H9 (cell line): Measurements from ENCODE around the gene DEPDC1B. TPM values are rescaled to one million over a fixed set of nuclear protein-coding genes. Genes with fewer than 3 reads are reported as not detected.

ENCODE experiments used
- DNase-seq: peaks from one replicate; pipeline ENCODE4 v3.0.0-alpha.2; 2017
- H2AFZ ChIP-seq: one replicate; pipeline ENCODE4 v1.6.1; 2013; ENCODE audit warnings: mild to moderate bottlenecking, low read length, control low read depth, moderate library complexity
- H2AK5ac ChIP-seq: 2 replicates; pipeline ENCODE4 v1.6.1; 2013; ENCODE audit warnings: low read length, control low read depth, mixed read lengths; ENCODE audit not compliant: insufficient read length
- H2BK120ac ChIP-seq: one replicate; pipeline ENCODE4 v1.6.1; 2013; ENCODE audit warnings: low read depth, mild to moderate bottlenecking, low read length, control low read depth, inconsistent platforms; ENCODE audit not compliant: poor library complexity, severe bottlenecking
- H2BK12ac ChIP-seq: 2 replicates; pipeline ENCODE4 v1.6.1; 2013; ENCODE audit warnings: low read length, control low read depth, mixed read lengths, low read depth; ENCODE audit not compliant: insufficient read length
- H2BK15ac ChIP-seq: 2 replicates; pipeline ENCODE4 v1.6.1; 2013; ENCODE audit warnings: low read depth, low read length, control low read depth
- H2BK20ac ChIP-seq: one replicate; pipeline ENCODE4 v1.6.1; 2013; ENCODE audit warnings: low read depth, mild to moderate bottlenecking, low read length, control low read depth, inconsistent platforms; ENCODE audit not compliant: poor library complexity, severe bottlenecking
- H2BK5ac ChIP-seq: 2 replicates; pipeline ENCODE4 v1.6.1; 2013; ENCODE audit warnings: low read length, control low read depth, mixed read lengths; ENCODE audit not compliant: insufficient read length
- H3K14ac ChIP-seq: 2 replicates; pipeline ENCODE4 v1.6.1; 2013; ENCODE audit warnings: low read length, control low read depth; ENCODE audit not compliant: insufficient read depth
- H3K18ac ChIP-seq: 2 replicates; pipeline ENCODE4 v1.6.1; 2013; ENCODE audit warnings: low read depth, mild to moderate bottlenecking, mixed read lengths, low read length, control low read depth; ENCODE audit not compliant: insufficient read length
- H3K23ac ChIP-seq: 2 replicates; pipeline ENCODE4 v1.6.1; 2013; ENCODE audit warnings: low read length, control low read depth, mixed read lengths, low read depth; ENCODE audit not compliant: insufficient read length
- H3K23me2 ChIP-seq: 2 replicates; pipeline ENCODE4 v1.6.1; 2013; ENCODE audit warnings: low read depth, mild to moderate bottlenecking, mixed read lengths, low read length, control low read depth; ENCODE audit not compliant: insufficient read length, poor library complexity, severe bottlenecking
- H3K27ac ChIP-seq: 2 replicates; pipeline ENCODE4 v1.5.1; 2013; ENCODE audit warnings: low read length, control low read depth, mixed read lengths, low read depth; ENCODE audit not compliant: insufficient read length
- H3K27me3 ChIP-seq: 2 replicates; pipeline ENCODE4 v1.6.1; 2013; ENCODE audit warnings: low read length, control low read depth, inconsistent platforms; ENCODE audit not compliant: insufficient read depth
- H3K4ac ChIP-seq: 2 replicates; pipeline ENCODE4 v1.6.1; 2013; ENCODE audit warnings: low read depth, mild to moderate bottlenecking, control low read depth, inconsistent platforms, low read length, moderate library complexity
- H3K4me1 ChIP-seq: 2 replicates; pipeline ENCODE4 v1.6.1; 2013; ENCODE audit warnings: low read length, control low read depth, inconsistent platforms; ENCODE audit not compliant: insufficient read depth
- H3K4me2 ChIP-seq: 2 replicates; pipeline ENCODE4 v1.6.1; 2013; ENCODE audit warnings: low read length, control low read depth, mixed read lengths; ENCODE audit not compliant: insufficient read length, insufficient read depth
- H3K56ac ChIP-seq: 2 replicates; pipeline ENCODE4 v1.6.1; 2013; ENCODE audit warnings: low read depth, mild to moderate bottlenecking, mixed read lengths, low read length, control low read depth; ENCODE audit not compliant: insufficient read length
- H3K79me1 ChIP-seq: 2 replicates; pipeline ENCODE4 v1.6.1; 2013; ENCODE audit warnings: low read depth, mild to moderate bottlenecking, moderate library complexity, low read length, control low read depth, inconsistent platforms; ENCODE audit not compliant: insufficient read depth, poor library complexity, severe bottlenecking
- H3K79me2 ChIP-seq: 2 replicates; pipeline ENCODE4 v1.6.1; 2013; ENCODE audit warnings: low read length, control low read depth, inconsistent platforms; ENCODE audit not compliant: insufficient read depth
- H3K9ac ChIP-seq: 2 replicates; pipeline ENCODE4 v1.6.1; 2013; ENCODE audit warnings: low read length, control low read depth, mixed read lengths; ENCODE audit not compliant: insufficient read length; ENCODE audit errors: extremely low read depth
- H3K9me3 ChIP-seq: one replicate; pipeline ENCODE4 v1.6.1; 2013; ENCODE audit warnings: low read depth, low read length, inconsistent platforms; ENCODE audit not compliant: control insufficient read depth
- H3T11ph ChIP-seq: one replicate; pipeline ENCODE4 v1.6.1; 2013; ENCODE audit warnings: mild to moderate bottlenecking, low read length, control low read depth, inconsistent platforms
- H4K20me1 ChIP-seq: one replicate; pipeline ENCODE4 v1.6.1; 2013; ENCODE audit not compliant: control insufficient read depth, insufficient read length, insufficient read depth
- H4K5ac ChIP-seq: 2 replicates; pipeline ENCODE4 v1.6.1; 2013; ENCODE audit warnings: low read depth, mild to moderate bottlenecking, mixed read lengths, low read length, control low read depth; ENCODE audit not compliant: insufficient read length
- H4K8ac ChIP-seq: replicated peaks from 2 replicates; pipeline ENCODE4 v1.6.1; 2013; ENCODE audit warnings: low read length, control low read depth, mixed read lengths, low read depth; ENCODE audit not compliant: insufficient read length
- H4K91ac ChIP-seq: 2 replicates; pipeline ENCODE4 v1.6.1; 2013; ENCODE audit warnings: low read depth, mild to moderate bottlenecking, moderate library complexity, mixed read lengths, low read length, control low read depth; ENCODE audit not compliant: insufficient read length
- H3K27ac Mint-ChIP-seq, 3 experiments: 2 replicates in 2 of 3; 3 replicates in 1 of 3; pipeline ENCODE4 v1.8.0; 2020 to 2021; ENCODE audit warnings: mixed read lengths in 3 of 3, mild to moderate bottlenecking in 1 of 3, moderate library complexity in 1 of 3
- H3K27me3 Mint-ChIP-seq: 2 replicates; pipeline ENCODE4 v1.8.0; 2021; ENCODE audit warnings: low read depth, mild to moderate bottlenecking, moderate library complexity, mixed read lengths
- H3K36me3 Mint-ChIP-seq, 3 experiments: 2 replicates in 2 of 3; 3 replicates in 1 of 3; pipeline ENCODE4 v1.8.0; 2020 to 2021; ENCODE audit warnings: low read depth in 3 of 3, mixed read lengths in 3 of 3; ENCODE audit not compliant: insufficient read depth in 1 of 3
- H3K4me1 Mint-ChIP-seq, 2 experiments: 2 replicates each; pipeline ENCODE4 v1.8.0; 2020; ENCODE audit warnings: mixed read lengths in 2 of 2
- H3K4me3 Mint-ChIP-seq, 2 experiments: 2 replicates in 1 of 2; 3 replicates in 1 of 2; pipeline ENCODE4 v1.8.0; 2020 to 2021; ENCODE audit warnings: mild to moderate bottlenecking in 2 of 2, mixed read lengths in 2 of 2, moderate library complexity in 1 of 2
- H3K9me3 Mint-ChIP-seq, 2 experiments: 2 replicates in 1 of 2; 3 replicates in 1 of 2; pipeline ENCODE4 v1.8.0; 2020; ENCODE audit warnings: mild to moderate bottlenecking in 2 of 2, mixed read lengths in 2 of 2, moderate library complexity in 1 of 2
- CTCF ChIP-seq: fragments of 200-600 bp; sonication (generic); conservative IDR thresholded peaks from 3 replicates; pipeline ENCODE4 v1.8.0; 2021; ENCODE audit warnings: antibody characterized with exemption, mild to moderate bottlenecking
- WGBS: extraction: QIAGEN DNeasy Blood & Tissue Kit; methylation state at CpG from one replicate; pipeline ENCODE4 v1.1.7; 2013; ENCODE audit warnings: missing lambda C conversion rate, low lambda C conversion rate, mixed read lengths; ENCODE audit not compliant: insufficient read length; ENCODE audit errors: extremely low coverage; 5-methylcytosine and 5-hydroxymethylcytosine counted together
- total RNA-seq: library from RNA; stranded (reverse); gene quantifications from 2 replicates; pipeline ENCODE4 v1.2.1, GENCODE V29; 2021

Gene DEPDC1B
- total RNA-seq, 1 experiment from 2014 or later, result 49.0 TPM

DNA sequence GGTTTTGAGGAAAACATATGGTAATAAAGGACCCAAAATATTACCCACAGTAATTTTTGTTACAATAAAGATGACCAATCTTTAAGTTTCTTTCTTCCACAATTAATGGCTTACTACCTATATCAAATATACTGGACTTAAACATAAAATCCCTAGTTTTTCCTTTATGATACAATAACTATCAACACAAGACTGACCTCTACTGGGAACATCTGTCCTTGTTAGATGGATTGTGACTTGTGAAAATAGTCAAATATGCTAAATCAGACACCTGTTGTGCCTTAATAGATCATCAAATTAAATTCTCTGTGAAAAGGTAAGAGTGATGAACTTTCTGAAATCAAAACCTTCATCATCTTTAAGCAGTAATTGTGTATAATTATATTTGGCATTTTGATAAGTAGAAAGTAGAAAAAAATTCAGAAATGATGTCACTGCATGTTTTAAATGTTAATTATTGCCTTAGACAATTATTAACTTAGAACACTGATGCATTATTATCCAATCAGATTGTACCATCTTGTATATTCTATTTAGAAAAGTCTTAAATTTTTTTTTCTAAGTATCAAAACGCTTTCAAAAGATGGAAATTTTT, 113.6 kb downstream of the DEPDC1B start:
- no peak for DNase-seq
- no peak overlapping the region for H2BK120ac ChIP-seq
- H2BK15ac ChIP-seq, result no peak overlapping the region
- H2BK5ac ChIP-seq, result no peak overlapping the region
- no peaks in the 10 kb centered on the region; a peak in 2 of 5 replicates for H3K9me3 Mint-ChIP-seq
- H3K27ac Mint-ChIP-seq, result no peak overlapping the region
- no peaks in the 10 kb centered on the region for H3K79me1 ChIP-seq
- no peak overlapping the region for H3K4me3 Mint-ChIP-seq
- peaks cover 3 to 11% (median 6%) of the 10 kb centered on the region in 3 experiments; a peak in 6 of 7 replicates for H3K36me3 Mint-ChIP-seq
- H3K4me1 Mint-ChIP-seq, result no peaks in the 10 kb centered on the region
- no peak overlapping the region for H3K27ac ChIP-seq
- H4K5ac ChIP-seq, result no peak overlapping the region
- no peak overlapping the region for H3K4me2 ChIP-seq
- H4K8ac ChIP-seq, result no peak overlapping the region
- H3K23me2 ChIP-seq, result no peaks in the 10 kb centered on the region
- no peak overlapping the region for H3K23ac ChIP-seq
- no peaks in the 10 kb centered on the region for H4K20me1 ChIP-seq
- no peak overlapping the region for H3T11ph ChIP-seq
- H3K9me3 ChIP-seq, result no peaks in the 10 kb centered on the region
- H3K18ac ChIP-seq, result no peak overlapping the region
- H2AFZ ChIP-seq, result no peak overlapping the region
- no peak overlapping the region for H3K56ac ChIP-seq
- H3K27me3 Mint-ChIP-seq, result no peaks in the 10 kb centered on the region
- no peaks in the 10 kb centered on the region for H3K79me2 ChIP-seq
- no peak overlapping the region for H3K9ac ChIP-seq
- no peak overlapping the region for H3K14ac ChIP-seq
- WGBS, result no CpG with 5 or more reads among the region's 1 CpG
- H2BK20ac ChIP-seq, result no peak overlapping the region
- no peaks in the 10 kb centered on the region for H3K27me3 ChIP-seq
- H2AK5ac ChIP-seq, result no peak overlapping the region
- H2BK12ac ChIP-seq, result no peak overlapping the region
- H3K4me1 ChIP-seq, result no peaks in the 10 kb centered on the region
- no peak overlapping the region for H3K4ac ChIP-seq
- peak; percentile 52 for TF ChIP-seq CTCF
- no peak overlapping the region for H4K91ac ChIP-seq
